ENCODE results near the gene MYO9A.

GRCh38 chr15:72117486-72118016, 399 bp downstream of the MYO9A start:
- no peak for TF ChIP-seq CTCF (IDR thresholded peaks at IDR 0.05)
- no peak for TF ChIP-seq EZH2phosphoT487 (IDR thresholded peaks at IDR 0.05)
- TF ChIP-seq EZH2 (IDR thresholded peaks at IDR 0.05), result no peak

All from neural progenitor cell (in vitro differentiated cells).